ENCODE measurements around the gene PEAK1. TPM values are rescaled to one million over a fixed set of nuclear protein-coding genes. Genes with fewer than 3 reads are reported as not detected.

Gene PEAK1
- total and polyA plus RNA-seq, 2 experiments from 2014 or later: 7.8 to 34.1 TPM

DNA sequence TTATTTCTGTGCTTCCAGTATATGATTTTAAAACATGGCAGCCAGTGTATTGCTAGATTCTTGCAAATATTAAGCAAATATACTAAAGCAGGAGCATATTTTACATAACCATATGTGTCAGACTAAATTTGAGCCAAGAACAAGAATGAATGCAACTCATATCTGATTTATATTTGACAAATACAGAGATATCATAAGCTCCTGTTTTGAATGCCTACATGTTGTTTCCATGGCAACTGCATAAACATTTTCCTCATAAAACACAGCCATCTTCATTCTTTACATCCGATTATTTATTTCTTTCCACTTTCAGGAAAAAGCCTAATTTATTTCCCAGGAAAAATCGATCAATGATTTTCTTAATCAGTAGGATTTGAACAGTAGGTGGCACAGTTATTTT, 176.8 kb downstream of the PEAK1 start:
- no peaks in the 10 kb centered on the region for H3K9me2 ChIP-seq (ENCODE audit: insufficient read depth)
- no peaks in the 10 kb centered on the region for H3K4me1 Mint-ChIP-seq
- H3K4me2 ChIP-seq: no peak overlapping the region
- H3K27ac Mint-ChIP-seq: no peak overlapping the region
- DNase-seq (ENCODE audit: low spot score) (no peak), ATAC-seq (no peak)
- no peaks in the 10 kb centered on the region for H4K20me1 ChIP-seq (replicated peaks; ENCODE audit: insufficient read depth)
- H3K4me3 Mint-ChIP-seq: no peak overlapping the region
- no peaks in the 10 kb centered on the region for H3K9me3 Mint-ChIP-seq
- no peak overlapping the region for H3K4me3 ChIP-seq
- no peaks in the 10 kb centered on the region for H3K79me2 ChIP-seq (replicated peaks; ENCODE audit: insufficient read depth)
- no peaks in the 10 kb centered on the region for H3K27me3 ChIP-seq (ENCODE audit: insufficient read depth)
- H3K36me3 ChIP-seq (ENCODE audit: insufficient read depth): no peaks in the 10 kb centered on the region
- no peak for TF ChIP-seq REST (IDR thresholded peaks at IDR 0.05; ENCODE audit: unreplicated experiment)
- no peak overlapping the region for H3K27ac ChIP-seq (ENCODE audit: low read depth)
- no peaks in the 10 kb centered on the region for H3F3A ChIP-seq (replicated peaks; ENCODE audit: low read depth)
- no peaks in the 10 kb centered on the region for H3K4me1 ChIP-seq (ENCODE audit: insufficient read depth)
- no peak overlapping the region for H2AFZ ChIP-seq
- H3K27me3 Mint-ChIP-seq (ENCODE audit: insufficient read depth, low read depth, poor library complexity): no peaks in the 10 kb centered on the region
- H3K36me3 Mint-ChIP-seq (ENCODE audit: low read depth): peaks cover 4% of the 10 kb centered on the region; the same call in 1 of the 3 replicates

DNA sequence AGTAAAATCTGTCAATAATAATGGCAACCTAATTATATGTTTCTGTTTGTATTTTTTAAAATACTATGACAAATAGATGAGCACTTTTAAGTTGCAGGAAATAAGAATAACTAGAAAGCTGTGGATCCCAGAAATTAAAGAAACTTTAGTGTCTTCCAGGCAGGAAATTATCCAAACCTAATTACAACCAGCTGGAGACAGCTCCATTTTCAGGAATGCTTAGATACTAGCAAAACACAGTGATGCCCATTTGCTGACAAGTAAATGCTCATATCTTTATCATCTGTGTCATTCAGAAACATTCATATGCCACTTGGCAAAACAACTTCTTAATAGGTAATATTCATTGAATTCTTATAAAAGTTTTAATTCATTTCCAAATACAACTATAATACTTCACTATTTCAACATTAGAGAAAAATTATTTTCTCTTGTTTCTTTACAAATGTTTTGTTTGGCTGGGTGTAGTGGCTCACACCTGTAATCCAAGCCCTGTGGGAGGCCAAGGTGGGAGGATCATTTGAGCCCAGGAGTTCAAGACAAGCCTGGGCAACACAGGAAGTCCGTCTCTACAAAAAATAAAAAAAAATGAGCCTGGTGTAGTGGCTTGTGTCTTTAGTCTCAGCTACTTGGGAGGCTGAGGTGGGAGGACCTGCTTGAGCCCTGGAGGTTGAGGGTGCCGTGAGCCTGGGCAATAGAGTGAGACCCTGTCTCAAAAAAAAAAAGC, 179.9 kb downstream of the PEAK1 start:
- H3K4me3 Mint-ChIP-seq: no peak overlapping the region
- Histone ChIP-seq H3K27ac (ENCODE audit: low read depth) (no peak overlapping the region), H3K27me3 (ENCODE audit: insufficient read depth) (no peaks in the 10 kb centered on the region), H3K4me1 (ENCODE audit: insufficient read depth) (no peaks in the 10 kb centered on the region), H2AFZ (no peak overlapping the region), H3K36me3 (ENCODE audit: insufficient read depth) (peaks cover 9% of the 10 kb centered on the region; the same call in 1 of the 2 replicates), H3K4me2 (no peak overlapping the region), H3K9me2 (ENCODE audit: insufficient read depth) (no peaks in the 10 kb centered on the region), H3K4me3 (no peak overlapping the region), H3F3A (replicated peaks; ENCODE audit: low read depth) (no peaks in the 10 kb centered on the region), H4K20me1 (replicated peaks; ENCODE audit: insufficient read depth) (no peaks in the 10 kb centered on the region), H3K79me2 (replicated peaks; ENCODE audit: insufficient read depth) (no peaks in the 10 kb centered on the region)
- H3K9me3 Mint-ChIP-seq: peaks cover 22% of the 10 kb centered on the region
- DNase-seq (ENCODE audit: low spot score) (no peak), ATAC-seq (no peak)
- no peaks in the 10 kb centered on the region for H3K27me3 Mint-ChIP-seq (ENCODE audit: insufficient read depth, low read depth, poor library complexity)
- H3K4me1 Mint-ChIP-seq: no peaks in the 10 kb centered on the region
- H3K27ac Mint-ChIP-seq: no peak overlapping the region
- H3K36me3 Mint-ChIP-seq (ENCODE audit: low read depth): peaks cover 33% of the 10 kb centered on the region
- TF ChIP-seq ZNF331 (CRISPR knock-in tag; IDR thresholded peaks at IDR 0.05; ENCODE audit: low read depth) (no peak), STAT1 (IDR thresholded peaks at IDR 0.05; ENCODE audit: unreplicated experiment) (no peak), NANOG (IDR thresholded peaks at IDR 0.05; ENCODE audit: borderline replicate concordance) (no peak), CREB1 (CRISPR knock-in tag; IDR thresholded peaks at IDR 0.05; ENCODE audit: low read depth) (no peak), ETS1 (IDR thresholded peaks at IDR 0.05) (no peak), POLR2AphosphoS5 (IDR thresholded peaks at IDR 0.05; ENCODE audit: low read depth) (no peak), EZH2 (IDR thresholded peaks at IDR 0.05; ENCODE audit: low read depth, unreplicated experiment) (no peak), REST (IDR thresholded peaks at IDR 0.05; ENCODE audit: unreplicated experiment) (no peak), JUNB (IDR thresholded peaks at IDR 0.05; ENCODE audit: unreplicated experiment) (no peak), EZH2phosphoT487 (IDR thresholded peaks at IDR 0.05; ENCODE audit: unreplicated experiment) (no peak)
- TF ChIP-seq, protein P1, sequence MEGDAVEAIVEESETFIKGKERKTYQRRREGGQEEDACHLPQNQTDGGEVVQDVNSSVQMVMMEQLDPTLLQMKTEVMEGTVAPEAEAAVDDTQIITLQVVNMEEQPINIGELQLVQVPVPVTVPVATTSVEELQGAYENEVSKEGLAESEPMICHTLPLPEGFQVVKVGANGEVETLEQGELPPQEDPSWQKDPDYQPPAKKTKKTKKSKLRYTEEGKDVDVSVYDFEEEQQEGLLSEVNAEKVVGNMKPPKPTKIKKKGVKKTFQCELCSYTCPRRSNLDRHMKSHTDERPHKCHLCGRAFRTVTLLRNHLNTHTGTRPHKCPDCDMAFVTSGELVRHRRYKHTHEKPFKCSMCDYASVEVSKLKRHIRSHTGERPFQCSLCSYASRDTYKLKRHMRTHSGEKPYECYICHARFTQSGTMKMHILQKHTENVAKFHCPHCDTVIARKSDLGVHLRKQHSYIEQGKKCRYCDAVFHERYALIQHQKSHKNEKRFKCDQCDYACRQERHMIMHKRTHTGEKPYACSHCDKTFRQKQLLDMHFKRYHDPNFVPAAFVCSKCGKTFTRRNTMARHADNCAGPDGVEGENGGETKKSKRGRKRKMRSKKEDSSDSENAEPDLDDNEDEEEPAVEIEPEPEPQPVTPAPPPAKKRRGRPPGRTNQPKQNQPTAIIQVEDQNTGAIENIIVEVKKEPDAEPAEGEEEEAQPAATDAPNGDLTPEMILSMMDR (conservative IDR thresholded peaks at IDR 0.05; ENCODE audit: low read depth in 2 of 2): no peak
